GM19467 (cell line): ENCODE measurements around the gene DIO2.

ENCODE experiments used
- ATAC-seq: cut with Tn5 transposase; IDR thresholded peaks from one replicate; pipeline ENCODE4 v1.9.1; 2021; ENCODE audit warnings: mild to moderate bottlenecking, moderate library complexity; ENCODE audit not compliant: unreplicated experiment

DIO2 gene

GRCh38 chr14:80172375-80173051, 38.8 kb downstream of the DIO2 start:
- ATAC-seq: no peak

- no peak for ATAC-seq
Measured at GRCh38 chr14:80167793-80168448, 43.4 kb downstream of the DIO2 start.

- no peak for ATAC-seq
Measured at GRCh38 chr14:80164991-80165721, 46.1 kb downstream of the DIO2 start.

- ATAC-seq: no peak
Measured at GRCh38 chr14:80152763-80153162, 58.5 kb downstream of the DIO2 start.

- no peak for ATAC-seq
Measured at GRCh38 chr14:80152166-80152565, 59.1 kb downstream of the DIO2 start.

GRCh38 chr14:80150301-80150700, 61.0 kb downstream of the DIO2 start:
- ATAC-seq: no peak
